Muscle of arm (tissue), 12 donors: ENCODE results near the gene EIF5AL1. TPM values are rescaled to one million over a fixed set of nuclear protein-coding genes. Genes with fewer than 3 reads are reported as not detected.
"Not testable (repeated sequence)": the region's sequence is repeated elsewhere in the genome, so short reads cannot be mapped to it uniquely, and the experiment has no call there.

Source experiments
- DNase-seq: peaks from one replicate; pipeline ENCODE4 v3.0.0-alpha.2; 2013
- polyA plus RNA-seq, 12 donors: library from polyadenylated mRNA; unstranded; fragments of 120-200 nt; gene quantifications; one replicate each; pipeline ENCODE4 v1.2.1, GENCODE V29; 2013; ENCODE audit not compliant: insufficient read length in 12 of 12

EIF5AL1 gene
- polyA plus RNA-seq, 12 donors, result 0.06 to 6.6 (median 1.6) TPM; not detected in 1

DNA sequence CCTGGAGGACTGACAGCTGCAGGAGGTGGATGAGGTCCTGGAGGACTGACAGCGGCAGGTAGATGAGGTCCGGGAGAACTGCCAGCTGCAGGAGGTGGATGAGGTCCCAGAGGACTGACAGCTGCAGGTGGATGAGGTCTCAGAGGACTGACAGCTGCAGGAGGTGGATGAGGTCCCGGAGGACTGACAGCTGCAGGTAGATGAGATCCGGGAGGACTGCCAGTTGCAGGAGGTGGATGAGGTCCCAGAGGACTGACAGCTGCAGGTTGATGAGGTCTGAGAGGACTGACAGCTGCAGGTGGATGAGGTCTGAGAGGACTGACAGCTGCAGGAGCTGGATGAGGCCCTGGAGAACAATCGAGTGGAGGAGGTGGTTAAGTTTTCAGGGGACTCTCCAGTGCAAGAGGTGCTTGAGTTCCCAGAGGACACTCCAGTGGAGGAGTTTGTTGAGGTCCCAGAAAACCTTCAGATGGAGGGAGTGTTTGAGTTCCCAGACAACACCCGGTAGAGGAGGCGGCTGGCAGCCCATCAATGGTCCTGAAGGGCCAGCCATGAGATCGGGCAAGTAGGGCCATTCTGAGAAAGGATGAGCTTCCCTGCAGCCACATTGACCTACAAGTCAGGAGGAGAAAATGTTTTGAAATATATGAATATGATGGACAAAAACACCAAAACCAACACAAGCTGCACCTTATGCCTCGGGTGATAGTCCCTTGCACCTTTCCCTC, 4.7 kb upstream of the EIF5AL1 start:
- DNase-seq, result no peak

DNA sequence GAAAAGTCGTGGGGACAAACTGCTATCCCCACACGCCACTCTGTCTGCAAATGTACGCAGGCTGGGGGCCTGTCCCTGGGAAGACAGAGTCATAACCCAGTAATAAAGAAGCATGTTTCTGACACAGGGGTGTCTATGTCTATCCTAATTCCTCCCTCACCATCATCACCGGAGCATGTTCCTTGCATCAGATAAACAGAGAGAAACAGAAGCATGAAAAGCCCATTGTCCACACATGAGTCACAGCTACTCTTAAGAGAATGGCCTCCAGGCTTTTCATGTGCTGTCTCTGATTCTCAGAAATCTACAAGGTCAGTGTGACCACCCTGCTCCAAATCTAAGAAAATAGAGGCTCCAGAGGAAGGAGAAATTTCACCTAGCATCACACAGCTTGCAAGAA, 4.1 kb upstream of the EIF5AL1 start:
- DNase-seq, result not testable (repeated sequence)

DNA sequence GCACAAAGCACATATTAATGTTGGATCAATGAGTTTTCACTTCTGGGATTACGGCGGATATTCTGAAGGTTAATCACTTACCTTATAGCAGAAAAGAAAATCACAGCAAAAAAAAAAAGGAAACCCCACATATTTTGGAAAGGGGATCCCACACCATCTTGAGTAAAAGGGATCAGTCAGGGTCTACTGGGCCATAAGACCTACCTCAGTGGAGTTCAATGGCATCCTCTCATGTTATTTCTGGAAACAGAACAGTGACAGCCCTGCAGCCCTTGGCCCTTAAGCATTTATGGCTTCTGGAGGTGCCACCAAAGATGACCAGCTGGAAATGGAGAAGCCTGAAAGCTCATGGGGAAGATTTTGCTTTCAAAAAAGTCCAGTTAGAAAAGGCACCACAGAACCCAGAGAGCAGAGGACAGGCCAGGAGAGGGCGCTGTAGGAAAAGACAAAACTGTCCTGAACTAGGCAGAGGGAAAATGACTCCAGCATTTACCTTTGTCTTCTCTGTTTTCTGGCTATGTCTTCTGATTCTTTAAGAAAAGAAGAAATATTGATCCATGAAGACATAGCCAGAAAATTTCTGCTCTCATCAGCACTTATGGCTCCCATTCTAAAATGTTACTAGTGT, 2.9 kb upstream of the EIF5AL1 start:
- not testable (repeated sequence) for DNase-seq

DNA sequence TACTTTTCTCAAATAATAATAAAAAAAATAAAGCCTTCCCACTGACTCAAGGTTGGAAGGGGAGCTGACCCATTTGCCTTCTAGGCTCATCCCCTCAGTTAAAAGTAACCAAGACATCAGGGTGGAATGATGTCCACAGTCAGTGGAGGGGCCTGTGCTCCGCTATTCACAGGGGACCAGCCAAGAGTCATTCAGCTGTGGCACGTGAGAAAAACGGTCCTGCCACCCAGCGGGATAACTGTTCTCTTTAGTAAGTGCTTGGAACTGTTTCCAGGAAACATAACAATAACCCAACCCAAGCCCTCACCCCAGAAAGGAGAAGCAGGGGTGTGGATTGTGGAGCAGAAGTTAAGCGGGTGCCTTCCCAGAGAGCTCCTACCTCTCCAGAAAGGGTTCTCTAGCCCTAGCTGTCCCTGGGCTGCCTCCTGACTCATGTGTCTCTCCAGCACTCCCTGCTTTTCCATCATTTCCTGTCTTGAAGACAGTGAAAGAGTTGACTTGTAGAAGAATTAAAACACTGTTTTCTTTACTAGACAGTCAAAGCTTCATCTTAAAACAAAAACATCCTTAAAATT, 2.3 kb upstream of the EIF5AL1 start:
- not testable (repeated sequence) for DNase-seq

DNA sequence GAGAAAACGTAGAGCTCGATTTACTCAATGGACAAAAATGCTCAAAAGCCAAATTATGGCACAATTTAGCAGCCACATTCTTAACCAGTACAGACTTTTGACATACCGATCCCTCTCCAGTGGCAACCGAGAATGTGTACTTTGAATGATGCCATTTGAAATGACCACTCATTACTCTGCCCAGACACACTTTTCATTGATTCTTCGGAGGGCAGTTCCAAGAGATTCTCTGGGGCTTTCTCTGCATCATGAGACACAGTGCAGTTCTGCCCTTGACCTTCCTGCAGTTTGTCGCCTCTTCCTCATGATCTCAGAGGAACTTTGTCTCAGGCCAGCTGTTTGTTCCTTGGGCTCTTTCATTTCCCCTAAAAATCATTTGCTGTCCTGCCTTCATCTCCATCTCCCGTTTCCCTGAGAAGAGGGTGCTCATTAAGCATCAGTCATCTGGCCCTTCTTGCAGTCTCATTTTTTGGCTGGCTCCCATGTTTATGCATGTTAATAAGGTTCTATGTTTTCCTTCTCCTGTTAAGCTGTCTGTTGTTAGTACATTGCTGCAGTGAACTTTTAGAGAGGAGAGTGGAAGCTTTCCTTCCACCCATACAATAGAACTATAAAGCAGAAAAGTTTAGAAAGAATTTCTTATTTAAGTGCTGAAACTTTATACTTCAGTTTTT, 4.3 kb downstream of the EIF5AL1 start:
- DNase-seq, result not testable (repeated sequence)

DNA sequence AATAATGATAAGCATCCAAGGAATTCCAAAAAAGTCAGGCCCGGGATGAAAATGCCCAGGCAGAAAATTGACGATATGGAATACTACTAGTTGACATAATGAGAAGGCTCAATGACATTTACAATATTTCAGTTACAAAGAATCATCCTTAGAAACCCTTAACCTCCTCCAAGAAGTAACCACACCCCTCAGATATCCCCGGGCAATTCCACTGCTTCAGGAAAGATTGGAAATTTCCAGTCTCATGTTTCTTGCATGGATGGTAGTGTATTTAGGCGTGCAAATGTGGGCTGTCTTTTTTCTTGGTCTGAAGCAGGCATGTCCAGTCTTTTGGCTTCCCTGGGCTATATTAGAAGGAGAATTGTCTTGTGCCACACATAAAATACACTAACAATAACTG, 5.2 kb downstream of the EIF5AL1 start:
- DNase-seq, result not testable (repeated sequence)

DNA sequence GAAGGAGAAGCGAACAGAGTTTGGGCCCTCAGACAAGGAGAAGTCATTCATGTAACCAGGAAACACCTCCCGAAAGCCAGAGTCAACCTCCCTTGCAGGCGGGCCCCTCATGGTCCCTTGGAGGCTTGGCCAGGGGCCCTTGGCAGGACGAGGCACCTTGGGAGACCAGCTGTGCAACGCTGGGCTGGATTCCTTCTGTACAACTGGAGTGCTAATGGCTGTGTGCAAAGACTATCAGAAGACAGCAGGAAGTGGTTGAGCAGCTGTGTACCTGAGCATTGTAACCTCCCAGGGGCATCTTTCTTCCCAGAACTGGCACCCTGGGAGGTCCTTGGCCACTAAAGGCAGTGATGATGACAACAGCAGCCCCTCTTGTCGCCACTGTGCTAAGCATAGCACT, 9.4 kb downstream of the EIF5AL1 start:
- DNase-seq, result not testable (repeated sequence)

DNA sequence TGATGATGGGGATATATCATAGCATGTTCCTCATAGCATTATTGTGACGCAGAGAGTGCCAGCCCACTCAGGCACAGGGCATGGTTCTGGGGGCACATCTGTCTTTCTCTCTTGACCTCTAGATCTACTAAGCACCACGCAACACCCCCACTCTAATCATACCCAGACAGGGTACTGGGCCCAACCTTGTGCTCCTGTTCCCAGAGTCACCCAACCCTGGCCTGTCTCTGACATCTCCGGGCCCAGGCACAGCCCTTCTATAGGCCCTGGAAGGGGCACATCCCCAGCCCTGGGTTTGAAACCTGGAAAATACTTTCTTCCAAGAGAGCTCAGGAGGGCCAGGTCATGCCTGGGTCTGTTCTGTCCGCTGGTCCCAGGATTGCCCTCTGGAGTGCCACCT, 10.1 kb downstream of the EIF5AL1 start:
- DNase-seq, result not testable (repeated sequence)

DNA sequence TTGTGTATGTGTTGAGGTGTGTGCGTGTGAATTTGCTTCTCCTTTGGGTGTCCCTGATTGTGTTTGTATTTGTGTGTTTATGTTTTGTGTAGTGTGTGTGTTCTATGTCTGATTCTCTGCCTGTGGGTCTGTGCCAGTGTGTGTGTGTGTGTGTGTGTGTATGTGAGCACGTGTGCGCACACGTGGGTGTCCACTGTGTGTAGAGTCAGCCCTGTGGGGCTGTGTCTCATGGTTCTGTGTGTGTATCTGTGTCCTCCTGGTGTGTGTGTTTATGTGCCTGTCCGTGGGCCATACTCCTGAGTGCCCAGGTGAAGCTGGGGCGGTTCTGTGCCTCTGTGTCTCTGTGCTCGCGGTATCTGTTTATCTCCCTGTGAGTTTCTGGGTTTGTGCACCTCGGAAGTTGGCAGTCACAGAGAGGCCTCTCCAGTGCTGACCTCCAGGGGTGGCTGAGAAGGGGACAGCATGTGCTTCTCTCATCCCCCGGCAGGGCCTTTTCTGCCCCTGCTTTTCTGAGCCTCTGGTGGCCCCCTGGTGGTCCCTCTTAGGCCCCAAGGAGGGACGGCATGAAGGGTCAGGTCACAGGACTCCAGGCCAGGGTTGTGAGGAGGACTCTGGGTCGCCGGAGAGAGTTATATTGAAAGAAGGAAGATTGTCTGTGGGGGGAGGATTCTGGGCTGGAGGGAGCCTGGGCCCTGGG, 11.0 kb downstream of the EIF5AL1 start:
- DNase-seq, result not testable (repeated sequence)

DNA sequence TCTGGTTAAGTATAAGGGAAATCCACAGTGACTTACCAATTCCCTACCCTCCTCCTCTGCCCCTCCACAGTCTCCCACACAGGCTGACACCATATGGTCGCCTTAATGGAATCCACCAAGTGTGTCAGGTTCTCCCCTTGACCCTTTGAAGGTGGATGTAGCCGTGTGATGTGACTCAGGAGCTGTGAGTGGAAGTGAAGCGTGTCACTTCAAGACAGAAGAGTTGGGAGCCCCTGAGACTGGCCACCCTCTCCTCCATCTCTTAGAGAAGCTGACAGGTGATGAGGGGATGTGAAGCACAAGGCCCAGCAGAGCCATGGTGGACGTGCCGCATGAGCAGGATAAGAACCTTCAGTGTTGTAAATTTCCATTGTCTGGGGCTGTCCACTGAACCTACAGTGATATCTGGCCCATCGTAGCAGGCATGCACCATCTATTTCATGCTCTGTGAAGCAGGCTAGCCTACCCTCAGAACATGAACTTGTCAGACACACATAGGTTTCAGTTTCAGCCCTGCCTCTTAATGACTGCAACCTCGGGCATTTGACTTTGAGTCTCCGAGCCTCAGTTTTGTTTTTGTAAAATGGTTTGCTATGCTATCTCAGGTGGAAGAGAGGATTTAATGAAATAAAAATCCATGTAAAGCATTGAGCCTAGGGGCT, 12.8 kb downstream of the EIF5AL1 start:
- not testable (repeated sequence) for DNase-seq

DNA sequence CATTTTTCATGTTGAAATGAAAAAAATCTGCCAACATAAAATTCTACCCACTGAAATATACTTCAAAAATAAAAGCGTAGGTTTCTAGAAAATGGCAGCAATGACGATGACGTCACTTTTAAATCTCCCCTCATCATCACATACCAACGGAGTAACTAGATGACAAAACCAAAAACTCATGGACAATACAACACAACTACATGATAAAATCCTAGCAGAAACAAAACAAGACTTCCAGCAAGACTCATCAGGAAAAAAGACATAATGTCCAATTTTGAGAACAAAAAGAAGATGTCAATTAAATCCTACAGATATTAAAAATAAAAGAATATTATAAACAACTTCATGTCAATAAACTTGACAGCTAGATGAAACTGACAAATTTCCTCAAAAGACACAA, 15.9 kb downstream of the EIF5AL1 start:
- not testable (repeated sequence) for DNase-seq

DNA sequence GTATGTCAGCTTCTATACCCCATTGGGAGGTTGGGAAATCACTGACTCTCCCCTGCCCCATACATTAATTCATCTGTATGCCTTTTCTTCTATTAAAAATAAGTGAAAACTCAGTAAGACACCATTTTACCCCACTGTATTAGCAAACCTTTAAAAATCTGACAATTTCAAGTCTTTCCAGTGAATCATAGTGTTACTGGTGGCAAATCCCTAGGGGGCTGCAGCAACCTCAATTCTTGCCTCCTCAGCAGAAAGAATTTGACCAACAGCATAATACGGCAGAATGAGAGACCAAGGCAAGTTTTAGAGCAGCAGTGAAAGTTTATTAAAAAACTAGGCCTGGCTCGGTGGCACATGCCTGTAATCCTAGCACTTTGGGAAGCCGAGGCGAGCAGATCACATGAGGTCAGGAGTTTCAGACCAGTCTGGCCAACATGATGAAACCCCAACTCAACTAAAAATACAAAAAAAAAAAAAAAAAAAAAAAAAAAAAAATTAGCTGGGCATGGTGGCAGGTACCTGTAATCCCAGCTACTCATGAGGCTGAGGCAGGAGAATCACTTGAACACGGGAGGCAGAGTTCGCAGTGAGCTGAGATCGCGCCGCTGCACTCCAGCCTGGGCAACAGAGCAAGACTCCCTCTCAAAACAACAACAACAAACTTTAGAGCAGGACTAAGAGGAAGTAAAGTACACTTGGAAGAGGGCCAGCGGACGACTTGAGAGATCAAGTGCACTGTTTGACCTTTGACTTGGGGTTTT, 21.0 kb downstream of the EIF5AL1 start:
- DNase-seq, result not testable (repeated sequence)

DNA sequence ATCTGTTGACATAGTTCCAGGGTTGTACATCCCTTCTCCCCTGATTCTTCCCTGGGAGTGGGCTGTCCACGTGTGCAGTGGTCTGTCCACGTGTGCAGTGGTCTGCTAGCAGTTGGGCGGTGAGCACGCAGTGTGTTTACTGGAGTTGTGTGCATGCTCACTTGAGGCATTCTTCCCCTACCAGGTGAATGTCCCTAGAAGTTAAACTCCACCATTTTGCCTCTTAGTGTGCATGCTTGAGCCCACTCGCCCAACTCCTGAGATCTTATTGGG, 21.5 kb downstream of the EIF5AL1 start:
- not testable (repeated sequence) for DNase-seq

DNA sequence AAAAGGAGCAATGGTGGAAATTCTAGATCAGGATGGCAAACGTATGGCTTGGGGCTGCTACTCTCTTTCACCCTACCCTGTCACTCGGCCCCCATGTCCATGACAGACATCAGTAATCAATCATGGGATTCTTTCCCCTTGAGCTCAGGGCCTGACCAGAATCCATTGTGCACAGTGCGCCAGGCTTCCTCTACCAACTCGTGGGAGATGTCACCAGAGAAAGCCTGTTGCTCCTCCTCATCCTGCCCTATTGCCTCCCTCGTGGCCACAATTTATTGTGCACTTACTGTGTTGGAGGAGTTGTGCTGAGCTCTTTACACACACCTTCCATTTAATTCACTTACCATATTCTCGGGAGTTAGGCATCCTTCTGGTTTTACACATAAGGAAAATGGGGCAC, 26.0 kb downstream of the EIF5AL1 start:
- DNase-seq, result not testable (repeated sequence)

DNA sequence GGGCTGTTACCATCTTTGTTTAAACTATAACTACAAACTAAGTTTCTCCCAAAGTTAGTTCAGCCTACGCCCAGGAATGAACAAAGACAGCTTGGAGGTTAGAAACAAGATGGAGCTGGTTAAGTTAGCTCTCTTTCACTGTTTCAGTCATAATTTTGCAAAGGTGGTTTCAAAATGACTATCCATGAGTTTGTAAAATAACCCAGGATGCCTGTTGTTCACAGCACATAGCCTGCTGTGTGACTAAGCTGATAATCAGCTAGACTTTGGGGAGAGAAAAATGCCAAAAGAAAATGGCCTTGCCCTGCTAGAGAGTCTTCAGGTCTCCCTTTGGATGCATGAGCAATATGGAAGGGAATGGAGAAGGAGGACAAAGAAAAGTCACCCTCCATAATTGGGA, 28.6 kb downstream of the EIF5AL1 start:
- DNase-seq, result not testable (repeated sequence)

DNA sequence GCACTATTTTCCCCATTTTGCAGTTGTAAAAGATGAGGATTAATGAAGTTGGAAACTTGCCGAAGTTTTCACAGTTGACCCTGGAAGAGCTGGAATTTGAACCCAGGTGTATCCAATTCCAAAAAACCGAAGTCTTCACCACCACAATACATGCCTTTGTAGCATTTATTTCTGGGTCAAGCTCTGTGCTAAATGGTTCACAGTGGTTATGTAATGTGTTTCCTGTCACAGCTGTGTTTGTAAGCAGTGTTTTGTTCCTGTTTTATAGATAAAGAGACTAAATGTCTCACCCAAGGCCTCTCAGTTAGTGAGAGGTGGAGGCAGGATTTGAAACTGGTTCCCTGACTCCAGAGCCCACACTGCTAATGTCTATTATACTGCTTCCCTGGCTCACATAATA, 30.3 kb downstream of the EIF5AL1 start:
- no peak for DNase-seq

DNA sequence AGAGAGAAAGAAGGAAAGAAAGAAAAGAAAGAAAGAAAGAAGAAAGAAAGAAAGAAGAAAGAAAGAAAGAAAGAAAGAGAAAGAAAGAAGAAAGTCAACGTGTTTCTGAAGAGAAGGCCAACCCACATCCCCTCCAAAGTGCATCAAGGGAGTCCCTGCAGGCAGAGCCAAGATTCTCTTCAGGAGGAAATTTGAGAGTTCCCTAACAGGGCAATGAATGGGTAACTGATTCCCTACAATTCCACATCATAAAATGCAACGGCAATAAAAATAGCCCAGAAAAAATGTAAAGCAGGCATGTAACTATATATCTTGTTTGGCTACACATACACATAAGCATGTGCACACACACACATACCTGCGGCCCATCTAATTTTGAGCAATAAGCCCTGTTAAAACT, 32.1 kb downstream of the EIF5AL1 start:
- DNase-seq, result not testable (repeated sequence)

DNA sequence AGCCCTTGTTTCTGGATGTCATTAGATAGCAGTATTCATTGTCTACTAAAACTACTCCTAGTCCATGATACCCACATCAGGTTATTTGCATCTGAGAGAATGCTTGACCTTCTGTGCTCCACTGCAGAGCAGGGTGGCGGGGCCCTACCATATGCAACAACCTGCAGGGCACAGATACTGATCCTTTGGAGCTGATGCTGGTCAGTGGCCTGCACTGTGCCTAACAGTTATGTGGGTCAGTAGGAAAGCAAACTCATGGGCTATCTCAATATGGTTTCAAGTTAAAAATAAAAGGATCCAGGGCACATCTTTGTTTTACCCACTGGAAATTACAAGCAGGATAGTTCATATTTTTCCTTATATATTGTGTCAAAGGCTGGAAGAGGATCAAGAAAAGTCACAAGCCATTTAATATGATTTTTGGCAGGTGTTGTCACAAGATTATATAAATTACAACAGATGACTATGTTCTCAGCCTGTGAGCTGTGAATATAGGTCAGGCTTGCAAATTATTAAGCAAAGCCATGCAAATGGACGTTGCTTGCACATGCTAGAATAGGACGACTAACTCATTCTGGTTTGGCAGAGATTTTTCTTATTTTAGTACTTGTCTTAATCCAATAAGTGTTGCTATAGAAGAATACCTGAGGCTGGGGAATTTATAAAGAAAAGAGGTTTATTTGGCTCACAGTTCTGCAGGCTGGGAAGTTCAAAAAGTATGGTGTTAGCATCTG, 32.8 kb downstream of the EIF5AL1 start:
- DNase-seq, result not testable (repeated sequence)

DNA sequence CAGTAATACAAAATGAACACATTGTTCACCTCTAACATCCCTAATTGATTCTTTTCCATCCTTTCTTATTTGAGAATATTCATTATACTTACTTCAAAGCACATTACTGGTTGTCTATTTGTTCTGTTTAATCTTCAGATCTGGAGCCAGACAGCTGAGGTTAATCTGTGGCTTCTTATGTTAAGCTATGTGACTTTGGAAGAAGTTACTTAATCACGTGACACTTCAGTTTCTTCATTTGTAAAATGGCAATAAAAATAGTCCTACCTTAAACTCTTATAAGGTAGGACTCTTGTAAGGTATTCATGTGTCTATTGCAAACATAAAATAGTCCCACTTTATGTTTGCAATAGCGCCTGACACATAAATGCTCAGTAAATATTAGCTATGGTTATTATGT, 34.8 kb downstream of the EIF5AL1 start:
- not testable (repeated sequence) for DNase-seq

DNA sequence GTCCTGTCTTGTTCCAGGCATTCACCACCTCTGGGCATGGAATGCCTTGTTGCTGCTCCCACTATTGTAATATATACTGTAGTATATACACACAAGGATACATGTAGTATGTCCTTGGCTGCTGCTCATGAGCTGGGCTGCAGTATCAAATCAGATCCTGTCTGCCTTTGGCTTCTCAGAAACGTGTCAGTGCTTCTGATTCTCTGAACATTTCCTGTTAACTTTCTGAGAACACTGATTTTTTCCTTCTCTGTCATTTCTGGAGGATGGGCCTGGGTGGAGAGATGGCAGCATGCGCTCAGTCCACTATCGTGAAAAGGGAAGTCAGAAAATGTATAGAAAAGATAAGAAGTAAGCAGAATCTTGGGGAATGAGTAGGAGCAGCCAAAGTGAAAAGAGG, 35.6 kb downstream of the EIF5AL1 start:
- DNase-seq, result no peak
